H9 (cell line): ENCODE data around the gene SLC35A1. TPM values are rescaled to one million over a fixed set of nuclear protein-coding genes. Genes with fewer than 3 reads are reported as not detected.

Source experiments
- DNase-seq: peaks from one replicate; pipeline ENCODE4 v3.0.0-alpha.2; 2017
- H2AFZ ChIP-seq: one replicate; pipeline ENCODE4 v1.6.1; 2013; ENCODE audit warnings: mild to moderate bottlenecking, low read length, control low read depth, moderate library complexity
- H2AK5ac ChIP-seq: 2 replicates; pipeline ENCODE4 v1.6.1; 2013; ENCODE audit warnings: low read length, control low read depth, mixed read lengths; ENCODE audit not compliant: insufficient read length
- H2BK120ac ChIP-seq: one replicate; pipeline ENCODE4 v1.6.1; 2013; ENCODE audit warnings: low read depth, mild to moderate bottlenecking, low read length, control low read depth, inconsistent platforms; ENCODE audit not compliant: poor library complexity, severe bottlenecking
- H2BK12ac ChIP-seq: 2 replicates; pipeline ENCODE4 v1.6.1; 2013; ENCODE audit warnings: low read length, control low read depth, mixed read lengths, low read depth; ENCODE audit not compliant: insufficient read length
- H2BK15ac ChIP-seq: 2 replicates; pipeline ENCODE4 v1.6.1; 2013; ENCODE audit warnings: low read depth, low read length, control low read depth
- H2BK20ac ChIP-seq: one replicate; pipeline ENCODE4 v1.6.1; 2013; ENCODE audit warnings: low read depth, mild to moderate bottlenecking, low read length, control low read depth, inconsistent platforms; ENCODE audit not compliant: poor library complexity, severe bottlenecking
- H2BK5ac ChIP-seq: 2 replicates; pipeline ENCODE4 v1.6.1; 2013; ENCODE audit warnings: low read length, control low read depth, mixed read lengths; ENCODE audit not compliant: insufficient read length
- H3K14ac ChIP-seq: 2 replicates; pipeline ENCODE4 v1.6.1; 2013; ENCODE audit warnings: low read length, control low read depth; ENCODE audit not compliant: insufficient read depth
- H3K18ac ChIP-seq: 2 replicates; pipeline ENCODE4 v1.6.1; 2013; ENCODE audit warnings: low read depth, mild to moderate bottlenecking, mixed read lengths, low read length, control low read depth; ENCODE audit not compliant: insufficient read length
- H3K23ac ChIP-seq: 2 replicates; pipeline ENCODE4 v1.6.1; 2013; ENCODE audit warnings: low read length, control low read depth, mixed read lengths, low read depth; ENCODE audit not compliant: insufficient read length
- H3K23me2 ChIP-seq: 2 replicates; pipeline ENCODE4 v1.6.1; 2013; ENCODE audit warnings: low read depth, mild to moderate bottlenecking, mixed read lengths, low read length, control low read depth; ENCODE audit not compliant: insufficient read length, poor library complexity, severe bottlenecking
- H3K27ac ChIP-seq: 2 replicates; pipeline ENCODE4 v1.5.1; 2013; ENCODE audit warnings: low read length, control low read depth, mixed read lengths, low read depth; ENCODE audit not compliant: insufficient read length
- H3K27me3 ChIP-seq: 2 replicates; pipeline ENCODE4 v1.6.1; 2013; ENCODE audit warnings: low read length, control low read depth, inconsistent platforms; ENCODE audit not compliant: insufficient read depth
- H3K4ac ChIP-seq: 2 replicates; pipeline ENCODE4 v1.6.1; 2013; ENCODE audit warnings: low read depth, mild to moderate bottlenecking, control low read depth, inconsistent platforms, low read length, moderate library complexity
- H3K4me1 ChIP-seq: 2 replicates; pipeline ENCODE4 v1.6.1; 2013; ENCODE audit warnings: low read length, control low read depth, inconsistent platforms; ENCODE audit not compliant: insufficient read depth
- H3K4me2 ChIP-seq: 2 replicates; pipeline ENCODE4 v1.6.1; 2013; ENCODE audit warnings: low read length, control low read depth, mixed read lengths; ENCODE audit not compliant: insufficient read length, insufficient read depth
- H3K56ac ChIP-seq: 2 replicates; pipeline ENCODE4 v1.6.1; 2013; ENCODE audit warnings: low read depth, mild to moderate bottlenecking, mixed read lengths, low read length, control low read depth; ENCODE audit not compliant: insufficient read length
- H3K79me1 ChIP-seq: 2 replicates; pipeline ENCODE4 v1.6.1; 2013; ENCODE audit warnings: low read depth, mild to moderate bottlenecking, moderate library complexity, low read length, control low read depth, inconsistent platforms; ENCODE audit not compliant: insufficient read depth, poor library complexity, severe bottlenecking
- H3K79me2 ChIP-seq: 2 replicates; pipeline ENCODE4 v1.6.1; 2013; ENCODE audit warnings: low read length, control low read depth, inconsistent platforms; ENCODE audit not compliant: insufficient read depth
- H3K9ac ChIP-seq: 2 replicates; pipeline ENCODE4 v1.6.1; 2013; ENCODE audit warnings: low read length, control low read depth, mixed read lengths; ENCODE audit not compliant: insufficient read length; ENCODE audit errors: extremely low read depth
- H3K9me3 ChIP-seq: one replicate; pipeline ENCODE4 v1.6.1; 2013; ENCODE audit warnings: low read depth, low read length, inconsistent platforms; ENCODE audit not compliant: control insufficient read depth
- H3T11ph ChIP-seq: one replicate; pipeline ENCODE4 v1.6.1; 2013; ENCODE audit warnings: mild to moderate bottlenecking, low read length, control low read depth, inconsistent platforms
- H4K20me1 ChIP-seq: one replicate; pipeline ENCODE4 v1.6.1; 2013; ENCODE audit not compliant: control insufficient read depth, insufficient read length, insufficient read depth
- H4K5ac ChIP-seq: 2 replicates; pipeline ENCODE4 v1.6.1; 2013; ENCODE audit warnings: low read depth, mild to moderate bottlenecking, mixed read lengths, low read length, control low read depth; ENCODE audit not compliant: insufficient read length
- H4K8ac ChIP-seq: replicated peaks from 2 replicates; pipeline ENCODE4 v1.6.1; 2013; ENCODE audit warnings: low read length, control low read depth, mixed read lengths, low read depth; ENCODE audit not compliant: insufficient read length
- H4K91ac ChIP-seq: 2 replicates; pipeline ENCODE4 v1.6.1; 2013; ENCODE audit warnings: low read depth, mild to moderate bottlenecking, moderate library complexity, mixed read lengths, low read length, control low read depth; ENCODE audit not compliant: insufficient read length
- H3K27ac Mint-ChIP-seq, 3 experiments: 2 replicates in 2 of 3; 3 replicates in 1 of 3; pipeline ENCODE4 v1.8.0; 2020 to 2021; ENCODE audit warnings: mixed read lengths in 3 of 3, mild to moderate bottlenecking in 1 of 3, moderate library complexity in 1 of 3
- H3K27me3 Mint-ChIP-seq: 2 replicates; pipeline ENCODE4 v1.8.0; 2021; ENCODE audit warnings: low read depth, mild to moderate bottlenecking, moderate library complexity, mixed read lengths
- H3K36me3 Mint-ChIP-seq, 3 experiments: 2 replicates in 2 of 3; 3 replicates in 1 of 3; pipeline ENCODE4 v1.8.0; 2020 to 2021; ENCODE audit warnings: low read depth in 3 of 3, mixed read lengths in 3 of 3; ENCODE audit not compliant: insufficient read depth in 1 of 3
- H3K4me1 Mint-ChIP-seq, 2 experiments: 2 replicates each; pipeline ENCODE4 v1.8.0; 2020; ENCODE audit warnings: mixed read lengths in 2 of 2
- H3K4me3 Mint-ChIP-seq, 2 experiments: 2 replicates in 1 of 2; 3 replicates in 1 of 2; pipeline ENCODE4 v1.8.0; 2020 to 2021; ENCODE audit warnings: mild to moderate bottlenecking in 2 of 2, mixed read lengths in 2 of 2, moderate library complexity in 1 of 2
- H3K9me3 Mint-ChIP-seq, 2 experiments: 2 replicates in 1 of 2; 3 replicates in 1 of 2; pipeline ENCODE4 v1.8.0; 2020; ENCODE audit warnings: mild to moderate bottlenecking in 2 of 2, mixed read lengths in 2 of 2, moderate library complexity in 1 of 2
- CTCF ChIP-seq: fragments of 200-600 bp; sonication (generic); conservative IDR thresholded peaks from 3 replicates; pipeline ENCODE4 v1.8.0; 2021; ENCODE audit warnings: antibody characterized with exemption, mild to moderate bottlenecking
- WGBS: extraction: QIAGEN DNeasy Blood & Tissue Kit; methylation state at CpG from one replicate; pipeline ENCODE4 v1.1.7; 2013; ENCODE audit warnings: missing lambda C conversion rate, low lambda C conversion rate, mixed read lengths; ENCODE audit not compliant: insufficient read length; ENCODE audit errors: extremely low coverage; 5-methylcytosine and 5-hydroxymethylcytosine counted together
- total RNA-seq: library from RNA; stranded (reverse); gene quantifications from 2 replicates; pipeline ENCODE4 v1.2.1, GENCODE V29; 2021

The SLC35A1 gene
- total RNA-seq, 1 experiment from 2014 or later = 6.1 TPM

GRCh38 chr6:87465051-87465450 is 7.7 kb upstream of the SLC35A1 start:
- H3K56ac ChIP-seq = no peak overlapping the region
- H2AK5ac ChIP-seq = no peak overlapping the region
- no peak overlapping the region for H2BK15ac ChIP-seq
- no peak for TF ChIP-seq CTCF
- no peak overlapping the region for H3K9ac ChIP-seq
- no peaks in the 10 kb centered on the region for H4K20me1 ChIP-seq
- H3K4me3 Mint-ChIP-seq = no peak overlapping the region
- no peaks in the 10 kb centered on the region for H3K9me3 ChIP-seq
- H2BK20ac ChIP-seq = no peak overlapping the region
- no peaks in the 10 kb centered on the region for H3K36me3 Mint-ChIP-seq
- no peak overlapping the region for H2AFZ ChIP-seq
- no peak overlapping the region for H3K18ac ChIP-seq
- H4K5ac ChIP-seq = no peak overlapping the region
- no peak overlapping the region for H4K91ac ChIP-seq
- no peak overlapping the region for H2BK12ac ChIP-seq
- WGBS = no CpG with 5 or more reads among the region's 2 CpGs
- H3K79me1 ChIP-seq = no peaks in the 10 kb centered on the region
- DNase-seq = no peak
- H4K8ac ChIP-seq = no peak overlapping the region
- H3K27ac ChIP-seq = no peak overlapping the region
- H3K4ac ChIP-seq = no peak overlapping the region
- peaks cover 7% of the 10 kb centered on the region for H3K27me3 Mint-ChIP-seq
- no peak overlapping the region for H3T11ph ChIP-seq
- no peaks in the 10 kb centered on the region for H3K23me2 ChIP-seq
- H3K79me2 ChIP-seq = no peaks in the 10 kb centered on the region
- no peak overlapping the region for H3K4me2 ChIP-seq
- H2BK5ac ChIP-seq = no peak overlapping the region
- H3K27me3 ChIP-seq = no peaks in the 10 kb centered on the region
- no peak overlapping the region for H3K23ac ChIP-seq
- H3K4me1 Mint-ChIP-seq = peaks cover 0 to 5% of the 10 kb centered on the region in 2 experiments; a peak in 1 of 4 replicates
- no peak overlapping the region for H3K14ac ChIP-seq
- H3K4me1 ChIP-seq = no peaks in the 10 kb centered on the region
- no peak overlapping the region for H3K27ac Mint-ChIP-seq
- no peak overlapping the region for H2BK120ac ChIP-seq
- H3K9me3 Mint-ChIP-seq = no peaks in the 10 kb centered on the region
